K562 (cell line): Measurements from ENCODE around the gene C17orf75. TPM values are rescaled to one million over a fixed set of nuclear protein-coding genes. Genes with fewer than 3 reads are reported as not detected.

ENCODE experiments used
- ATAC-seq: fragments of 200-7000 bp; cut with Tn5 transposase; 3 replicates; pipeline ENCODE4 v1.9.1; 2020; ENCODE audit warnings: moderate library complexity
- BruUV-seq: library from RNA; stranded (reverse); fragments of 400-500 nt; replicated peaks from 2 replicates; lab custom pipeline; 2021; lab: Mats Ljungman, UMichigan
- CTCF ChIA-PET: fragments of 300-600 bp; formaldehyde crosslinking; extraction: SDS; loops from one replicate; lab custom pipeline; 2021; ENCODE audit warnings: low intra/inter-chr PET ratio; lab: Yijun Ruan, JAX
- POLR2A ChIA-PET: fragments of 300-600, 350-650 bp; sonication (Branson Sonifier 250); formaldehyde crosslinking; extraction: SDS; loops from one replicate; lab custom pipeline; 2021; ENCODE audit warnings: antibody characterized with exemption, inconsistent platforms; lab: Yijun Ruan, JAX
- DNase-seq, 4 experiments: peaks; one replicate each; pipeline versions ENCODE4 v3.0.0 to v3.0.0-alpha.2; 2011 to 2018; ENCODE audit warnings: low spot score in 3 of 4, mixed read lengths in 3 of 4; ENCODE audit errors: extremely low read depth in 1 of 4
- FAIRE-seq: peaks from 2 replicates; lab custom pipeline; 2011; peaks lifted over from hg19 to GRCh38; lab: Jason Lieb, UNC
- H2AFZ ChIP-seq: 2 replicates; pipeline ENCODE4 v1.6.0; 2011; ENCODE audit warnings: low read depth, low read length, control low read depth, inconsistent platforms
- H3K27ac ChIP-seq: fragments of 200-600 bp; 3 replicates; pipeline ENCODE4 v1.8.0; 2011; ENCODE audit warnings: low read depth, mild to moderate bottlenecking, control low read depth, inconsistent platforms, low read length, moderate library complexity, mixed read lengths; ENCODE audit errors: extremely low read depth
- H3K27me3 ChIP-seq, 2 experiments: fragments of 300-600 bp in 1 of 2; 2 replicates in 1 of 2; 3 replicates in 1 of 2; pipeline versions ENCODE4 v1.6.0 to v1.8.0; 2011; ENCODE audit warnings: inconsistent platforms in 2 of 2, low read length in 2 of 2, mild to moderate bottlenecking in 1 of 2, mixed read lengths in 1 of 2, moderate library complexity in 1 of 2; ENCODE audit not compliant: control insufficient read depth in 2 of 2, insufficient read depth in 2 of 2
- H3K36me3 ChIP-seq: fragments of 300-600 bp; 3 replicates; pipeline ENCODE4 v1.8.0; 2011; ENCODE audit warnings: mild to moderate bottlenecking, low read length, inconsistent platforms; ENCODE audit not compliant: control insufficient read depth, insufficient read depth
- H3K4me1 ChIP-seq, 2 experiments: fragments of 200-600 bp in 1 of 2; replicated peaks in 1 of 2; 2 replicates in 1 of 2; 3 replicates in 1 of 2; pipeline versions ENCODE4 v1.5.1 to v1.8.0; 2011; ENCODE audit warnings: inconsistent platforms in 2 of 2, low read length in 2 of 2, mild to moderate bottlenecking in 1 of 2, mixed read lengths in 1 of 2, moderate library complexity in 1 of 2; ENCODE audit not compliant: control insufficient read depth in 2 of 2, insufficient read depth in 2 of 2
- H3K4me2 ChIP-seq: 2 replicates; pipeline ENCODE4 v1.6.1; 2011; ENCODE audit warnings: low read length, control low read depth, inconsistent platforms, mixed read lengths; ENCODE audit not compliant: insufficient read depth
- H3K4me3 ChIP-seq: fragments of 200-600 bp; sonication (generic), shearing (Covaris generic); 2 replicates; pipeline ENCODE4 v1.5.1; 2016; ENCODE audit warnings: control low read depth, inconsistent platforms
- H3K79me2 ChIP-seq: fragments of 200-600 bp; 3 replicates; pipeline ENCODE4 v1.8.0; 2011; ENCODE audit warnings: low read length, inconsistent platforms; ENCODE audit not compliant: control insufficient read depth, insufficient read depth
- H3K9ac ChIP-seq, 2 experiments: 2 replicates each; pipeline versions ENCODE4 v1.6.0 to v1.6.1; 2011; ENCODE audit warnings: low read depth in 2 of 2, low read length in 2 of 2, control low read depth in 1 of 2, inconsistent platforms in 1 of 2, mild to moderate bottlenecking in 1 of 2, mixed read lengths in 1 of 2; ENCODE audit not compliant: insufficient read depth in 1 of 2
- H3K9me1 ChIP-seq: one replicate; pipeline ENCODE4 v1.6.0; 2011; ENCODE audit warnings: inconsistent platforms, mild to moderate bottlenecking, low read length, moderate library complexity; ENCODE audit not compliant: control insufficient read depth, insufficient read depth
- H3K9me3 ChIP-seq: replicated peaks from 2 replicates; pipeline ENCODE4 v1.5.1; 2011; ENCODE audit warnings: low read depth, low read length, inconsistent platforms; ENCODE audit not compliant: control insufficient read depth, insufficient read depth
- H4K20me1 ChIP-seq: replicated peaks from 2 replicates; pipeline ENCODE4 v1.6.1; 2011; ENCODE audit warnings: low read length, inconsistent platforms, mixed read lengths; ENCODE audit not compliant: control insufficient read depth, insufficient read depth
- E2F8 ChIP-seq: fragments of 450-650 bp; IDR thresholded peaks from 2 replicates; pipeline ENCODE4 v1.7.1; 2018; ENCODE audit warnings: mild to moderate bottlenecking, low read depth; ENCODE audit not compliant: partially characterized antibody
- ETS1 ChIP-seq: conservative IDR thresholded peaks from 2 replicates; pipeline ENCODE4 v1.6.1; 2011; ENCODE audit warnings: low read depth, mild to moderate bottlenecking, low read length; ENCODE audit not compliant: control insufficient read depth
- LCOR ChIP-seq: sonication (generic); formaldehyde crosslinking; IDR thresholded peaks from 2 replicates; pipeline ENCODE4 v1.8.0; 2022; ENCODE audit warnings: mild to moderate bottlenecking, missing genetic modification reagents
- MTA1 ChIP-seq: fragments of 450-650 bp; IDR thresholded peaks from 2 replicates; pipeline ENCODE4 v1.6.1; 2017; ENCODE audit warnings: borderline replicate concordance
- PHF21A ChIP-seq: fragments of 450-650 bp; IDR thresholded peaks from 2 replicates; pipeline ENCODE4 v1.6.1; 2017; ENCODE audit warnings: low read depth, borderline replicate concordance
- POLR3A ChIP-seq: IDR thresholded peaks from 2 replicates; pipeline ENCODE4 v1.6.1; 2011; ENCODE audit warnings: borderline replicate concordance, mild to moderate bottlenecking, moderate library complexity; ENCODE audit not compliant: insufficient read length, insufficient read depth; ENCODE audit errors: extremely low read depth
- RBM34 ChIP-seq: fragments of 200-400 bp; formaldehyde crosslinking; IDR thresholded peaks from 2 replicates; pipeline ENCODE4 v1.6.1; 2018; ENCODE audit warnings: low read length, borderline replicate concordance; ENCODE audit not compliant: insufficient read depth
- ZNF24 ChIP-seq: fragments of 450-650 bp; IDR thresholded peaks from 2 replicates; pipeline ENCODE4 v1.6.1; 2016
- ZNF561 ChIP-seq: fragments of 450-650 bp; formaldehyde crosslinking; conservative IDR thresholded peaks from 2 replicates; pipeline ENCODE4 v1.4.0; 2020; ENCODE audit warnings: mild to moderate bottlenecking, moderate library complexity
- WGBS: fragments of 100-300 bp; shearing (Covaris generic); methylation state at CpG from one replicate; pipeline ENCODE4 v1.1.6; 2016; ENCODE audit warnings: low coverage, mixed read lengths; ENCODE audit not compliant: insufficient coverage; ENCODE audit errors: missing lambda C conversion rate; 5-methylcytosine and 5-hydroxymethylcytosine counted together
- in situ Hi-C: fragments of 300-500 bp; cut with MboI; formaldehyde crosslinking; loops from 4 replicates; pipeline ENCODE4 v1.15.0; 2018; ENCODE audit warnings: inconsistent platforms, mixed read lengths
- intact Hi-C: fragments of 100-400 bp; cut with micrococcal nuclease; formaldehyde crosslinking; loops from 2 replicates; pipeline ENCODE4 v1.14.2; 2022
- polyA plus RNA-seq, 8 experiments: library from polyadenylated mRNA; depleted of rRNA in 4 of 8; stranded (reverse) in 5 of 8; unstranded in 3 of 8; fragments of >200 nt; fragmentation: Nextera tagmentation in 2 of 8; fragmentation: Illumina TruSeq in 1 of 8; extraction: Ambion mirVana in 2 of 8; extraction: Trizol in 1 of 8; gene quantifications; 2 replicates each; pipeline versions ENCODE4 v1.2.1 to v1.2.3, GENCODE V29; 2011 to 2014; ENCODE audit warnings: inconsistent platforms in 1 of 8, missing spikeins in 1 of 8
- total RNA-seq, 7 experiments: library from RNA; depleted of rRNA in 6 of 7; stranded (reverse); fragments of >200 nt in 6 of 7; fragmentation: Illumina TruSeq in 2 of 7; extraction: Trizol in 2 of 7; gene quantifications; 2 replicates each; pipeline versions ENCODE4 v1.2.1 to v1.2.3, GENCODE V29; 2011 to 2021; ENCODE audit warnings: low replicate concordance in 1 of 7

C17orf75 gene
- total and polyA plus RNA-seq, 9 of the 15 experiments (the other 6 are each of a cell fraction or from before 2014, with no cell fraction given), result 15.5 to 55.7 (median 18.5) TPM

- no peak overlapping the region for H3K4me3 ChIP-seq
- peaks cover 8 to 9% of the 10 kb centered on the region in 2 experiments; a peak in 4 of 5 replicates for H3K4me1 ChIP-seq
- intact Hi-C loops (no loop called here), in situ Hi-C loops (no loop called here)
- H3K9me3 ChIP-seq, result no peaks in the 10 kb centered on the region
- no peaks in the 10 kb centered on the region for H3K36me3 ChIP-seq
- H3K27me3 ChIP-seq, result no peaks in the 10 kb centered on the region
- DNase-seq, result no peak
- 61% methylated on average over 6 of the region's 6 CpGs for WGBS
- 0 out of 2 replicates have a peak, but pooled peaks cover 4% of the 10 kb centered on the region for H4K20me1 ChIP-seq
- no peaks in the 10 kb centered on the region for H3K79me2 ChIP-seq
- no peak for FAIRE-seq
- no peak for TF ChIP-seq ETS1
- TF ChIP-seq PHF21A, result no peak
- TF ChIP-seq MTA1, result no peak
- TF ChIP-seq RBM34, result no peak
- no peak for TF ChIP-seq POLR3A
- TF ChIP-seq LCOR (CRISPR knock-in tag), result no peak
- TF ChIP-seq E2F8, result no peak
- TF ChIP-seq ZNF561 (CRISPR knock-in tag), result no peak
- peak; percentile 87 for TF ChIP-seq ZNF24
- H3K4me2 ChIP-seq, result no peak overlapping the region
- H3K27ac ChIP-seq, result no peak overlapping the region
- ChIA-PET POLR2A (interaction anchor here (1.5 to 2.5 kb wide), 2 partner anchors 11 to 18 kb away, joined by 6 to 14 read pairs; no protein-coding TSS in a partner anchor), CTCF (no interaction called here)
- no peak overlapping the region; a peak in 1 of 4 replicates for H3K9ac ChIP-seq
- BruUV-seq, result no TSS peak
- no peak for ATAC-seq
- H3K9me1 ChIP-seq, result no peaks in the 10 kb centered on the region
- no peak overlapping the region for H2AFZ ChIP-seq
Observed at GRCh38 chr17:32297860-32298259, 44.1 kb downstream of the C17orf75 start.
